Coronary artery (tissue), 2 donors: ENCODE data around the gene URB1.

Experiments used
- DNase-seq: peaks from one replicate; pipeline ENCODE4 v3.0.0-alpha.2; 2017; ENCODE audit warnings: low spot score
- H3K27ac ChIP-seq, 2 donors: fragments of 200-600 bp; sonication (generic); one replicate each; pipeline ENCODE4 v1.5.1; 2016 to 2019
- H3K4me3 ChIP-seq: fragments of 200-600 bp; sonication (generic); 2 replicates; pipeline ENCODE4 v1.5.1; 2016; ENCODE audit warnings: mild to moderate bottlenecking, moderate library complexity
- TF ChIP-seq, protein P1 (sequence below): fragments of 200-600 bp; sonication (generic); IDR thresholded peaks from one replicate; pipeline ENCODE4 v1.5.1; 2019; ENCODE audit warnings: antibody characterized with exemption

The URB1 gene

GRCh38 chr21:32349333-32349944 lies 43.4 kb downstream of the URB1 start:
- no peak for DNase-seq
- TF ChIP-seq, protein P1, sequence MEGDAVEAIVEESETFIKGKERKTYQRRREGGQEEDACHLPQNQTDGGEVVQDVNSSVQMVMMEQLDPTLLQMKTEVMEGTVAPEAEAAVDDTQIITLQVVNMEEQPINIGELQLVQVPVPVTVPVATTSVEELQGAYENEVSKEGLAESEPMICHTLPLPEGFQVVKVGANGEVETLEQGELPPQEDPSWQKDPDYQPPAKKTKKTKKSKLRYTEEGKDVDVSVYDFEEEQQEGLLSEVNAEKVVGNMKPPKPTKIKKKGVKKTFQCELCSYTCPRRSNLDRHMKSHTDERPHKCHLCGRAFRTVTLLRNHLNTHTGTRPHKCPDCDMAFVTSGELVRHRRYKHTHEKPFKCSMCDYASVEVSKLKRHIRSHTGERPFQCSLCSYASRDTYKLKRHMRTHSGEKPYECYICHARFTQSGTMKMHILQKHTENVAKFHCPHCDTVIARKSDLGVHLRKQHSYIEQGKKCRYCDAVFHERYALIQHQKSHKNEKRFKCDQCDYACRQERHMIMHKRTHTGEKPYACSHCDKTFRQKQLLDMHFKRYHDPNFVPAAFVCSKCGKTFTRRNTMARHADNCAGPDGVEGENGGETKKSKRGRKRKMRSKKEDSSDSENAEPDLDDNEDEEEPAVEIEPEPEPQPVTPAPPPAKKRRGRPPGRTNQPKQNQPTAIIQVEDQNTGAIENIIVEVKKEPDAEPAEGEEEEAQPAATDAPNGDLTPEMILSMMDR: no peak
- Histone ChIP-seq H3K4me3 (no peak overlapping the region), H3K27ac (no peak overlapping the region)

GRCh38 chr21:32348604-32349332 lies 44.0 kb downstream of the URB1 start:
- H3K4me3 ChIP-seq: no peak overlapping the region
- TF ChIP-seq, protein P1: no peak
- no peak overlapping the region for H3K27ac ChIP-seq
- DNase-seq: no peak

- Histone ChIP-seq H3K27ac (no peak overlapping the region), H3K4me3 (no peak overlapping the region)
- TF ChIP-seq, protein P1: no peak
- DNase-seq: no peak
These were observed 44.8 kb downstream of the URB1 start for GRCh38 chr21:32347977-32348376.

DNA sequence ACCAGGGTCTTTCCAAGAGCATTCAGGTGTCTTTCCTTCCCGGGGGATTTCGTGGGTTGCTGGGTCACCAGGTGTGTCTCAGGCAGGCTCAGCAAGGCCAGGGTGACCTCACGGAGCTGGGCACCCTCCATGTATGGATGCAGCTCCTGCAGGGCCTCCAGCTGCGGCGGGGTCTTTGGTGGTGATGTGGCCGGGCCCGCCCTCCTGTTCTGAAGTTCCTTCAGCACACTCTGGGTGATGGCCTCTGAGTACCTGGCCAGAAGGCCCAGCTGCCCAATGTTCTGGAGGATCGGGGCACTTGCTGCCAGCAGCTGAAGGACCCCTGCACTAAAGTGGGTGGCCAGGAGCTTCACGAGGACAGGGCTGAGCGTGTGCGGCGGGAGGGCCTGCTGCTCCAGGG lies 45.5 kb downstream of the URB1 start:
- Histone ChIP-seq H3K4me3 (no peak overlapping the region), H3K27ac (no peak overlapping the region)
- DNase-seq: no peak
- TF ChIP-seq, protein P1: no peak

DNA sequence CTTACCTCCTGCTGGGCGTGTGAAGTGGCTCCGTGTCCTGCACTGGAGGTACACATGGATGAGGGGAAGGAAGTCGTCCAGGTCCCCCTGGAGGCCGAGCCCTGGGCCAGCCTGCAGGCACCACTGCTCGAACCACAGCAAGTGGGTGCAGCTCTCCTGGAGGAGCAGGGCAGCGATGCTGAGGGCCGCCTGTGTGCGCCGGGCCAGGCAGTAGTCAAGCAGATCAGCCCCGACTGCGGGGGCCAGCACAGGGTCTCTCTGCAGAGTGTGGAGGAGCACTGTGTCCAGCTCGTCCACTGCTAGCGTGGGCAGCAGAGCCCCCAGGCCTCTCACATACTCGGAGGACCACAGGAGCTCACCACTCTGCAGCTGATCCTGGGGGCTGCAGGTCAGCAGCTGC lies 45.9 kb downstream of the URB1 start:
- no peak overlapping the region for H3K4me3 ChIP-seq
- TF ChIP-seq, protein P1: no peak
- no peak for DNase-seq
- no peak overlapping the region for H3K27ac ChIP-seq

- no peak overlapping the region for H3K4me3 ChIP-seq
- DNase-seq: no peak
- TF ChIP-seq, protein P1: no peak
- H3K27ac ChIP-seq: no peak overlapping the region
These were observed 51.7 kb downstream of the URB1 start for GRCh38 chr21:32340863-32341848.
